K562 (cell line): ENCODE results near the gene TRMT112. TPM values are rescaled to one million over a fixed set of nuclear protein-coding genes. Genes with fewer than 3 reads are reported as not detected.
A peak's percentile ranks its signal among the peaks of the same experiment; 100 is the strongest.

Source experiments
- ATAC-seq: fragments of 200-7000 bp; cut with Tn5 transposase; 3 replicates; pipeline ENCODE4 v1.9.1; 2020; ENCODE audit warnings: moderate library complexity
- BruUV-seq: library from RNA; stranded (reverse); fragments of 400-500 nt; replicated peaks from 2 replicates; lab custom pipeline; 2021; lab: Mats Ljungman, UMichigan
- CTCF ChIA-PET: fragments of 300-600 bp; formaldehyde crosslinking; extraction: SDS; loops from one replicate; lab custom pipeline; 2021; ENCODE audit warnings: low intra/inter-chr PET ratio; lab: Yijun Ruan, JAX
- POLR2A ChIA-PET: fragments of 300-600, 350-650 bp; sonication (Branson Sonifier 250); formaldehyde crosslinking; extraction: SDS; loops from one replicate; lab custom pipeline; 2021; ENCODE audit warnings: antibody characterized with exemption, inconsistent platforms; lab: Yijun Ruan, JAX
- DNase-seq, 4 experiments: peaks; one replicate each; pipeline versions ENCODE4 v3.0.0 to v3.0.0-alpha.2; 2011 to 2018; ENCODE audit warnings: low spot score in 3 of 4, mixed read lengths in 3 of 4; ENCODE audit errors: extremely low read depth in 1 of 4
- FAIRE-seq: peaks from 2 replicates; lab custom pipeline; 2011; peaks lifted over from hg19 to GRCh38; lab: Jason Lieb, UNC
- H2AFZ ChIP-seq: 2 replicates; pipeline ENCODE4 v1.6.0; 2011; ENCODE audit warnings: low read depth, low read length, control low read depth, inconsistent platforms
- H3K27ac ChIP-seq: fragments of 200-600 bp; 3 replicates; pipeline ENCODE4 v1.8.0; 2011; ENCODE audit warnings: low read depth, mild to moderate bottlenecking, control low read depth, inconsistent platforms, low read length, moderate library complexity, mixed read lengths; ENCODE audit errors: extremely low read depth
- H3K27me3 ChIP-seq, 2 experiments: fragments of 300-600 bp in 1 of 2; 2 replicates in 1 of 2; 3 replicates in 1 of 2; pipeline versions ENCODE4 v1.6.0 to v1.8.0; 2011; ENCODE audit warnings: inconsistent platforms in 2 of 2, low read length in 2 of 2, mild to moderate bottlenecking in 1 of 2, mixed read lengths in 1 of 2, moderate library complexity in 1 of 2; ENCODE audit not compliant: control insufficient read depth in 2 of 2, insufficient read depth in 2 of 2
- H3K36me3 ChIP-seq: fragments of 300-600 bp; 3 replicates; pipeline ENCODE4 v1.8.0; 2011; ENCODE audit warnings: mild to moderate bottlenecking, low read length, inconsistent platforms; ENCODE audit not compliant: control insufficient read depth, insufficient read depth
- H3K4me1 ChIP-seq, 2 experiments: fragments of 200-600 bp in 1 of 2; replicated peaks in 1 of 2; 2 replicates in 1 of 2; 3 replicates in 1 of 2; pipeline versions ENCODE4 v1.5.1 to v1.8.0; 2011; ENCODE audit warnings: inconsistent platforms in 2 of 2, low read length in 2 of 2, mild to moderate bottlenecking in 1 of 2, mixed read lengths in 1 of 2, moderate library complexity in 1 of 2; ENCODE audit not compliant: control insufficient read depth in 2 of 2, insufficient read depth in 2 of 2
- H3K4me2 ChIP-seq: 2 replicates; pipeline ENCODE4 v1.6.1; 2011; ENCODE audit warnings: low read length, control low read depth, inconsistent platforms, mixed read lengths; ENCODE audit not compliant: insufficient read depth
- H3K4me3 ChIP-seq: fragments of 200-600 bp; sonication (generic), shearing (Covaris generic); 2 replicates; pipeline ENCODE4 v1.5.1; 2016; ENCODE audit warnings: control low read depth, inconsistent platforms
- H3K79me2 ChIP-seq: fragments of 200-600 bp; 3 replicates; pipeline ENCODE4 v1.8.0; 2011; ENCODE audit warnings: low read length, inconsistent platforms; ENCODE audit not compliant: control insufficient read depth, insufficient read depth
- H3K9ac ChIP-seq, 2 experiments: 2 replicates each; pipeline versions ENCODE4 v1.6.0 to v1.6.1; 2011; ENCODE audit warnings: low read depth in 2 of 2, low read length in 2 of 2, control low read depth in 1 of 2, inconsistent platforms in 1 of 2, mild to moderate bottlenecking in 1 of 2, mixed read lengths in 1 of 2; ENCODE audit not compliant: insufficient read depth in 1 of 2
- H3K9me1 ChIP-seq: one replicate; pipeline ENCODE4 v1.6.0; 2011; ENCODE audit warnings: inconsistent platforms, mild to moderate bottlenecking, low read length, moderate library complexity; ENCODE audit not compliant: control insufficient read depth, insufficient read depth
- H3K9me3 ChIP-seq: replicated peaks from 2 replicates; pipeline ENCODE4 v1.5.1; 2011; ENCODE audit warnings: low read depth, low read length, inconsistent platforms; ENCODE audit not compliant: control insufficient read depth, insufficient read depth
- H4K20me1 ChIP-seq: replicated peaks from 2 replicates; pipeline ENCODE4 v1.6.1; 2011; ENCODE audit warnings: low read length, inconsistent platforms, mixed read lengths; ENCODE audit not compliant: control insufficient read depth, insufficient read depth
- BMI1 ChIP-seq: fragments of 150-350 bp; IDR thresholded peaks from 2 replicates; pipeline ENCODE4 v1.6.1; 2014; ENCODE audit warnings: low read length
- CBX8 ChIP-seq: fragments of 200-600 bp; sonication (generic); IDR thresholded peaks from 2 replicates; pipeline ENCODE4 v1.6.1; 2012; ENCODE audit warnings: borderline replicate concordance, mixed run types, low read depth, mild to moderate bottlenecking, moderate library complexity, mixed read lengths, low read length, control low read depth, inconsistent platforms; ENCODE audit not compliant: poor library complexity, severe bottlenecking; ENCODE audit errors: extremely low read depth
- CEBPZ ChIP-seq: fragments of 150-350 bp; IDR thresholded peaks from 2 replicates; pipeline ENCODE4 v1.6.1; 2014; ENCODE audit warnings: low read depth, mild to moderate bottlenecking, low read length, borderline replicate concordance
- ETS2 ChIP-seq: IDR thresholded peaks from 2 replicates; pipeline ENCODE4 v1.6.1; 2016; ENCODE audit warnings: borderline replicate concordance, missing genetic modification characterization, mild to moderate bottlenecking, moderate library complexity, missing compliant biosample characterization; ENCODE audit not compliant: poor library complexity, severe bottlenecking
- HMG20B ChIP-seq: fragments of 250-450 bp; sonication (Bioruptor Pico); IDR thresholded peaks from 2 replicates; pipeline ENCODE4 v1.5.0; 2021; ENCODE audit warnings: mild to moderate bottlenecking
- MEF2A ChIP-seq: IDR thresholded peaks from 2 replicates; pipeline ENCODE4 v1.6.1; 2011; ENCODE audit warnings: low read depth, mild to moderate bottlenecking, low read length, moderate library complexity; ENCODE audit not compliant: control insufficient read depth
- NR3C1 ChIP-seq: sonication (generic); formaldehyde crosslinking; IDR thresholded peaks from 2 replicates; pipeline ENCODE4 v1.8.1; 2022; ENCODE audit warnings: missing genetic modification reagents
- POU5F1 ChIP-seq: fragments of 150-350 bp; IDR thresholded peaks from 2 replicates; pipeline ENCODE4 v1.6.1; 2014; ENCODE audit warnings: borderline replicate concordance, low read length, low read depth, mild to moderate bottlenecking; ENCODE audit not compliant: partially characterized antibody
- PTTG1 ChIP-seq: fragments of 450-650 bp; IDR thresholded peaks from 2 replicates; pipeline ENCODE4 v1.6.1; 2016; ENCODE audit warnings: low read depth, mild to moderate bottlenecking, missing genetic modification characterization, missing compliant biosample characterization
- RBFOX2 ChIP-seq: fragments of 200-400 bp; formaldehyde crosslinking; IDR thresholded peaks from 2 replicates; pipeline ENCODE4 v1.6.1; 2017; ENCODE audit warnings: low read depth, mild to moderate bottlenecking, low read length, moderate library complexity
- SIX5 ChIP-seq, 2 experiments: IDR thresholded peaks; 2 replicates each; pipeline ENCODE4 v1.6.1; 2011; ENCODE audit warnings: low read length in 2 of 2, borderline replicate concordance in 1 of 2, low read depth in 1 of 2, mild to moderate bottlenecking in 1 of 2, moderate library complexity in 1 of 2; ENCODE audit not compliant: insufficient read depth in 1 of 2
- STAT5B ChIP-seq: fragments of 250-450 bp; sonication (Bioruptor Pico); IDR thresholded peaks from 2 replicates; pipeline ENCODE4 v1.8.0; 2021; ENCODE audit warnings: mild to moderate bottlenecking, inconsistent platforms
- ZBTB2 ChIP-seq: fragments of 450-650 bp; IDR thresholded peaks from 2 replicates; pipeline ENCODE4 v1.6.1; 2016; ENCODE audit warnings: antibody characterized with exemption
- ZKSCAN1 ChIP-seq: fragments of 150-350 bp; IDR thresholded peaks from 2 replicates; pipeline ENCODE4 v1.6.1; 2016; ENCODE audit warnings: low read depth, low read length
- WGBS: fragments of 100-300 bp; shearing (Covaris generic); methylation state at CpG from one replicate; pipeline ENCODE4 v1.1.6; 2016; ENCODE audit warnings: low coverage, mixed read lengths; ENCODE audit not compliant: insufficient coverage; ENCODE audit errors: missing lambda C conversion rate; 5-methylcytosine and 5-hydroxymethylcytosine counted together
- in situ Hi-C: fragments of 300-500 bp; cut with MboI; formaldehyde crosslinking; loops from 4 replicates; pipeline ENCODE4 v1.15.0; 2018; ENCODE audit warnings: inconsistent platforms, mixed read lengths
- intact Hi-C: fragments of 100-400 bp; cut with micrococcal nuclease; formaldehyde crosslinking; loops from 2 replicates; pipeline ENCODE4 v1.14.2; 2022
- polyA plus RNA-seq, 8 experiments: library from polyadenylated mRNA; depleted of rRNA in 4 of 8; stranded (reverse) in 5 of 8; unstranded in 3 of 8; fragments of >200 nt; fragmentation: Nextera tagmentation in 2 of 8; fragmentation: Illumina TruSeq in 1 of 8; extraction: Ambion mirVana in 2 of 8; extraction: Trizol in 1 of 8; gene quantifications; 2 replicates each; pipeline versions ENCODE4 v1.2.1 to v1.2.3, GENCODE V29; 2011 to 2014; ENCODE audit warnings: inconsistent platforms in 1 of 8, missing spikeins in 1 of 8
- total RNA-seq, 7 experiments: library from RNA; depleted of rRNA in 6 of 7; stranded (reverse); fragments of >200 nt in 6 of 7; fragmentation: Illumina TruSeq in 2 of 7; extraction: Trizol in 2 of 7; gene quantifications; 2 replicates each; pipeline versions ENCODE4 v1.2.1 to v1.2.3, GENCODE V29; 2011 to 2021; ENCODE audit warnings: low replicate concordance in 1 of 7

The TRMT112 gene
- total and polyA plus RNA-seq, 9 of the 15 experiments (the other 6 are each of a cell fraction or from before 2014, with no cell fraction given), result 162 to 444 (median 300) TPM

GRCh38 chr11:64321533-64321932 lies 4.2 kb upstream of the TRMT112 start (continued):
- TF ChIP-seq MEF2A (no peak), STAT5B (CRISPR knock-in tag) (no peak), SIX5 (IDR thresholded peaks at IDR 0.05; ENCODE audit: borderline replicate concordance in 1 of 2, insufficient read depth in 1 of 2, low read depth in 1 of 2, low read length in 2 of 2) (no peak), RBFOX2 (0 out of 2 replicates have a peak, but pooled peaks have one; percentile 16), HMG20B (CRISPR knock-in tag) (no peak), PTTG1 (tag) (no peak)

GRCh38 chr11:64321026-64321425 lies 3.7 kb upstream of the TRMT112 start:
- H4K20me1 ChIP-seq, result no peaks in the 10 kb centered on the region
- H3K27ac ChIP-seq, result no peak overlapping the region
- no peak for TF ChIP-seq ZKSCAN1
- no peak for TF ChIP-seq POU5F1
- TF ChIP-seq NR3C1 (CRISPR knock-in tag), result no peak
- TF ChIP-seq CEBPZ, result no peak
- no peak for TF ChIP-seq ETS2 (tag)
- no peak for TF ChIP-seq CBX8
- no peak for TF ChIP-seq BMI1
- peak; percentile 47; the same call in 1 of the 2 replicates for TF ChIP-seq ZBTB2
- no peak overlapping the region for H2AFZ ChIP-seq
- no peak overlapping the region for H3K4me3 ChIP-seq
- intact Hi-C loops, result no loop called here
- in situ Hi-C loops, result no loop called here
- BruUV-seq, result no TSS peak
- H3K9me1 ChIP-seq, result no peaks in the 10 kb centered on the region
- peaks cover 38% of the 10 kb centered on the region; the same call in 1 of the 3 replicates for H3K36me3 ChIP-seq
- POLR2A ChIA-PET, result no interaction called here
- no peak for DNase-seq
- peaks cover 10 to 51% of the 10 kb centered on the region in 2 experiments; a peak in 4 of 5 replicates for H3K4me1 ChIP-seq
- 68% methylated on average over 5 of the region's 5 CpGs for WGBS
- no peaks in the 10 kb centered on the region for H3K27me3 ChIP-seq
- H3K4me2 ChIP-seq, result no peak overlapping the region
- peak overlapping the region in 1 of 2 experiments; percentile 57; a peak in 2 of 4 replicates for H3K9ac ChIP-seq
- FAIRE-seq, result no peak
- no peaks in the 10 kb centered on the region for H3K9me3 ChIP-seq
- no peak for ATAC-seq
- H3K79me2 ChIP-seq, result peaks cover 24% of the 10 kb centered on the region
- CTCF ChIA-PET, result no interaction called here
